Measurements from ENCODE around the gene DSC3.

The DSC3 gene

DNA sequence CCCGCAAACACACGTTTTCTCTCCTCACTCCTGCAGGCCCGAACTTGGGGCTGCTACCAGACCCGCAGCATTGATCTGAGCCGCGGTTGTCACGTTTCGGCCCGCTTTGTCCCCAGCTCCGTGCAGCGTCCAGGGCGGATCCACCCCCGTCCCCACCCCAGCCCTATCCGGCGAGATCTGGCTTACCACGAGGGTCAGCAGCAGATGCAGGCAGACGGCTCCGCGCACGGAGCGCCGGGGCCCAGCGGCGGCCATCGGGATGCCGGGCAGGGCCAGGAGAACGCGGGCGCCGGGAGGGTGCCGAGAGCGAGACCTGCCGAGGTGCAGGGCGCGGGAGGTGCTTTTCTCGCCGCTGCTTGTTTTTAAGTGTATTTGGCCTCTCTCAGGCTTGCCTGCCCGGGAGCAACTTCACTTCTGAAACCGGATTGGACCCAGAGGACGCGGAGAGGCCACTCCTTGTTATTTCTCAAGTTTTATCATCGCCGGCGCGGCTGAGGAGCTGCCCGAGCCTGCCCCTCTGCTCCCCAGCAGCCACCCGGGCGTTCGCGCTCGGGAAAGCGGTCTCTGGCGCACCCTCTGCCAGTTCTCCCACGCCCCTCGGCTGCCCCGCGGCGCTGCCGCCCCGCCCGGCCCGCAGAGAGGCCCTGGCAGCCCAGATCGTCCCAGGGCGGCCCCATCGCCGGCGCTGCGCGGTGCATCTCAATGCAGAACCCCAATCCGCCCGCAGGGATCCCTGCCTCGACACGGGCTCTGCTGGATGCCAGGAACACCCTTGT, at the start of gene DSC3:
Gene DSC3, minus strand, starts transcription at position 337 of the 776 bp plus-strand sequence. Its CDS starts 82 bp downstream, at position 255.
- Histone ChIP-seq H3K36me3 (ENCODE audit: low read length) (no peaks in the 10 kb centered on the region), H3K9ac (ENCODE audit: low read length) (no peak within 1 kb of the TSS), H3K4me2 (ENCODE audit: low read depth, low read length, poor library complexity, severe bottlenecking) (no peak within 1 kb of the TSS)

GRCh38 chr18:31091350-31091749, 48.8 kb upstream of the DSC3 start:
- Histone ChIP-seq H3K27ac (ENCODE audit: low read depth, low read length) (no peak overlapping the region), H3K4me2 (ENCODE audit: low read depth, low read length, poor library complexity, severe bottlenecking) (no peak overlapping the region), H3K9me2 (replicated peaks; ENCODE audit: insufficient read depth, low read length) (no peaks in the 10 kb centered on the region), H3K36me3 (ENCODE audit: low read length) (no peaks in the 10 kb centered on the region), H2AFZ (ENCODE audit: low read depth, low read length, severe bottlenecking) (no peak overlapping the region), H4K20me1 (ENCODE audit: low read depth, low read length) (no peaks in the 10 kb centered on the region), H3K79me2 (ENCODE audit: insufficient read depth, low read length) (no peaks in the 10 kb centered on the region), H3K27me3 (ENCODE audit: low read length) (no peaks in the 10 kb centered on the region), H3K9me3 (ENCODE audit: insufficient read depth, low read length) (no peaks in the 10 kb centered on the region), H3K4me3 (ENCODE audit: insufficient read depth, low read length, poor library complexity, severe bottlenecking) (no peak overlapping the region), H3K9ac (ENCODE audit: low read length) (no peak overlapping the region), H3F3A (ENCODE audit: insufficient read depth) (no peaks in the 10 kb centered on the region)
- no peak for TF ChIP-seq EZH2phosphoT487 (conservative IDR thresholded peaks at IDR 0.05; ENCODE audit: low read length)
- TF ChIP-seq, protein P1, sequence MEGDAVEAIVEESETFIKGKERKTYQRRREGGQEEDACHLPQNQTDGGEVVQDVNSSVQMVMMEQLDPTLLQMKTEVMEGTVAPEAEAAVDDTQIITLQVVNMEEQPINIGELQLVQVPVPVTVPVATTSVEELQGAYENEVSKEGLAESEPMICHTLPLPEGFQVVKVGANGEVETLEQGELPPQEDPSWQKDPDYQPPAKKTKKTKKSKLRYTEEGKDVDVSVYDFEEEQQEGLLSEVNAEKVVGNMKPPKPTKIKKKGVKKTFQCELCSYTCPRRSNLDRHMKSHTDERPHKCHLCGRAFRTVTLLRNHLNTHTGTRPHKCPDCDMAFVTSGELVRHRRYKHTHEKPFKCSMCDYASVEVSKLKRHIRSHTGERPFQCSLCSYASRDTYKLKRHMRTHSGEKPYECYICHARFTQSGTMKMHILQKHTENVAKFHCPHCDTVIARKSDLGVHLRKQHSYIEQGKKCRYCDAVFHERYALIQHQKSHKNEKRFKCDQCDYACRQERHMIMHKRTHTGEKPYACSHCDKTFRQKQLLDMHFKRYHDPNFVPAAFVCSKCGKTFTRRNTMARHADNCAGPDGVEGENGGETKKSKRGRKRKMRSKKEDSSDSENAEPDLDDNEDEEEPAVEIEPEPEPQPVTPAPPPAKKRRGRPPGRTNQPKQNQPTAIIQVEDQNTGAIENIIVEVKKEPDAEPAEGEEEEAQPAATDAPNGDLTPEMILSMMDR (IDR thresholded peaks at IDR 0.05; ENCODE audit: insufficient read depth, low read length, poor library complexity, severe bottlenecking) = no peak

More for the DNA sequence above, at the start of gene DSC3:
- Histone ChIP-seq H3K27ac (ENCODE audit: low read depth, low read length) (no peak within 1 kb of the TSS), H3K27me3 (ENCODE audit: low read length) (no peaks in the 10 kb centered on the region), H2AFZ (ENCODE audit: low read depth, low read length, severe bottlenecking) (no peak within 1 kb of the TSS), H3F3A (ENCODE audit: insufficient read depth) (no peaks in the 10 kb centered on the region), H3K9me2 (replicated peaks; ENCODE audit: insufficient read depth, low read length) (no peaks in the 10 kb centered on the region), H3K9me3 (ENCODE audit: insufficient read depth, low read length) (peaks cover 3% of the 10 kb centered on the region; the same call in 1 of the 2 replicates), H3K4me3 (ENCODE audit: insufficient read depth, low read length, poor library complexity, severe bottlenecking) (no peak within 1 kb of the TSS), H3K79me2 (ENCODE audit: insufficient read depth, low read length) (no peaks in the 10 kb centered on the region), H4K20me1 (ENCODE audit: low read depth, low read length) (no peaks in the 10 kb centered on the region)
- TF ChIP-seq, protein P1 (IDR thresholded peaks at IDR 0.05; ENCODE audit: insufficient read depth, low read length, poor library complexity, severe bottlenecking) = no peak
- TF ChIP-seq EZH2phosphoT487 (conservative IDR thresholded peaks at IDR 0.05; ENCODE audit: low read length) = no peak

DNA sequence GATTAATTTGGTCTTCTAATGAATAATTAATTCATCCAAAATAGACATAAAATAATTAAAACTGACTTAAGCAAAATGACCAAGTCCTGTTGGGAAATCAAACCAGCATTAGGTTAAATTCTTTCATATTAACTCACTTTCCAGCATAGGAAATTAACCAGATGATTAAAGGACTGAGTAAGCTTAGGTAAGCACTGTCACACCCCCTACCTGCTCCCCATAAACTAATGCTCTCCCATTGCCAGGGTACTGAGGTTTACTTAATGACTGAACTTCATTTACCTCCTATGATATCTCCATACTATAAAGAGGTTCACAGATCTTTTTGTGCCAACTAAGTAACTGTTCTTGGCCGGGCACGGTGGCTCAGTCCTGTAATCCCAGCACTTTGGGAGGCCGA, 46.0 kb upstream of the DSC3 start:
- no peaks in the 10 kb centered on the region for H3F3A ChIP-seq (ENCODE audit: insufficient read depth)
- H3K9me2 ChIP-seq (replicated peaks; ENCODE audit: insufficient read depth, low read length) = no peaks in the 10 kb centered on the region
- no peaks in the 10 kb centered on the region for H4K20me1 ChIP-seq (ENCODE audit: low read depth, low read length)
- no peaks in the 10 kb centered on the region for H3K79me2 ChIP-seq (ENCODE audit: insufficient read depth, low read length)
- H3K4me2 ChIP-seq (ENCODE audit: low read depth, low read length, poor library complexity, severe bottlenecking) = no peak overlapping the region
- H3K27ac ChIP-seq (ENCODE audit: low read depth, low read length) = no peak overlapping the region
- no peak overlapping the region for H2AFZ ChIP-seq (ENCODE audit: low read depth, low read length, severe bottlenecking)
- TF ChIP-seq EZH2phosphoT487 (conservative IDR thresholded peaks at IDR 0.05; ENCODE audit: low read length) = no peak
- TF ChIP-seq, protein P1 (IDR thresholded peaks at IDR 0.05; ENCODE audit: insufficient read depth, low read length, poor library complexity, severe bottlenecking) = no peak
- no peaks in the 10 kb centered on the region for H3K36me3 ChIP-seq (ENCODE audit: low read length)
- H3K27me3 ChIP-seq (ENCODE audit: low read length) = no peaks in the 10 kb centered on the region
- no peak overlapping the region for H3K4me3 ChIP-seq (ENCODE audit: insufficient read depth, low read length, poor library complexity, severe bottlenecking)
- H3K9ac ChIP-seq (ENCODE audit: low read length) = no peak overlapping the region
- no peaks in the 10 kb centered on the region for H3K9me3 ChIP-seq (ENCODE audit: insufficient read depth, low read length)
